ENCODE measurements around the gene SAMD1. TPM values are rescaled to one million over a fixed set of nuclear protein-coding genes. Genes with fewer than 3 reads are reported as not detected.
A peak's percentile ranks its signal among the peaks of the same experiment; 100 is the strongest.
"Not testable (repeated sequence)": the region's sequence is repeated elsewhere in the genome, so short reads cannot be mapped to it uniquely, and the experiment has no call there.

The SAMD1 gene
- polyA plus RNA-seq, 4 donors: 19.7 to 45.4 (median 32.0) TPM

- DNase-seq: no peak
Measured at GRCh38 chr19:14051980-14052379, 38.6 kb downstream of the SAMD1 start.

DNA sequence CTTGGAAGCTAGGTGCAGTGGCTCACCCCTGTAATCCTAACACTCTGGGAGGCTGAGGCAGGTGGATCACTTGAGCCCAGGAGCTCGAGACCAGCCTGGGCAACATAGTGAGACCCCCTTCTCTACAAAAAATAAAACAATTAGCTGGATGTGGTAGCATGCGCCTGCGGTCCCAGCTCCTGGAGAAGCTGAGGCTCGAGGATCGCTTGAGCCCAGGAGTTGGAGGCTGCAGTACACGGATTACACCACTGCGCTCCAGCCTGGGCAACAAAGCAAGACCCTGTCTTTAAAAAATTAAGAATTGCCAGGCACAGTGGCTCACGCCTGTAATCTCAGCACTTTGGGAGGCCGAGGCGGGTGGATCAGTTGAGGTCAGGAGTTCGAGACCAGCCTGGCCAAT, 39.6 kb downstream of the SAMD1 start:
- not testable (repeated sequence) for FAIRE-seq; H3K4me1 ChIP-seq (ENCODE audit: control insufficient read depth in 3 of 3, insufficient read depth in 2 of 3, low read depth in 1 of 3, low read length in 2 of 3)

More at GRCh38 chr19:14051980-14052379, 38.6 kb downstream of the SAMD1 start:
- WGBS, 3 donors: 85 to 86% (median 85%) methylated on average over 6 to 9 of the region's 9 CpGs
- Histone ChIP-seq H3K9me3 (ENCODE audit: control insufficient read depth in 2 of 2, insufficient read depth in 1 of 2, low read depth in 1 of 2, low read length in 1 of 2) (peaks cover 0 to 10% of the 10 kb centered on the region in 2 donors), H3K27ac (ENCODE audit: low read depth in 1 of 3, low read length in 2 of 3) (no peak overlapping the region), H3K4me3 (ENCODE audit: low read depth in 1 of 3, low read length in 3 of 3) (no peak overlapping the region), H3K4me1 (ENCODE audit: control insufficient read depth in 3 of 3, insufficient read depth in 2 of 3, low read depth in 1 of 3, low read length in 2 of 3) (no peaks in the 10 kb centered on the region), H3K36me3 (ENCODE audit: control insufficient read depth in 3 of 3, insufficient read depth in 2 of 3, low read depth in 1 of 3, low read length in 3 of 3) (peaks cover 0 to 27% (median 2%) of the 10 kb centered on the region in 3 donors), H3K27me3 (ENCODE audit: control insufficient read depth in 3 of 3, insufficient read depth in 3 of 3, low read length in 3 of 3) (peaks cover 0 to 14% (median 0%) of the 10 kb centered on the region in 3 donors)
- FAIRE-seq: no peak

DNA sequence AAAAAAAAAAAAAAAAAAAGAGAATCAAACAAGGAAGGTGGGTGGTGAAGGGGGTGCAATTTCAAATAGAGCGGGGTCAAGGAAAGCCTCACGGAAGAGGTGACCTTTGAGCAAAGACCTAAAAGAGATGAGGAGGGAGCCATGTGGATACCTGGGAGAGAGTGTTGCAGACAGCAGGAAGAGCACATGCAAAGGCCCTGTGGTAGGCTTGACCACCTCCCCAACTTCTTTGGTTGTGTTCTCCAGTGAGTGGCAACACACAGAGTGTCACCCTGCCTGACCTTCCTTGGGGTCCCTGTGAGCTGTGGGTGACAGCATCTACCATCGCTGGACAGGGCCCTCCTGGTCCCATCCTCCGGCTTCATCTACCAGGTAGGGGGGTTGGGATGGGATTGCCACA, 40.0 kb downstream of the SAMD1 start:
- WGBS, 3 donors: 98% methylated on average over 4 of the region's 4 CpGs
- FAIRE-seq (no peak), DNase-seq (no peak)
- Histone ChIP-seq H3K36me3 (ENCODE audit: control insufficient read depth in 3 of 3, insufficient read depth in 2 of 3, low read depth in 1 of 3, low read length in 3 of 3) (peaks cover 0 to 32% (median 2%) of the 10 kb centered on the region in 3 donors), H3K27ac (ENCODE audit: low read depth in 1 of 3, low read length in 2 of 3) (no peak overlapping the region), H3K27me3 (ENCODE audit: control insufficient read depth in 3 of 3, insufficient read depth in 3 of 3, low read length in 3 of 3) (peaks cover 0 to 8% (median 0%) of the 10 kb centered on the region in 3 donors), H3K4me3 (ENCODE audit: low read depth in 1 of 3, low read length in 3 of 3) (no peak overlapping the region), H3K4me1 (ENCODE audit: control insufficient read depth in 3 of 3, insufficient read depth in 2 of 3, low read depth in 1 of 3, low read length in 2 of 3) (no peaks in the 10 kb centered on the region), H3K9me3 (ENCODE audit: control insufficient read depth in 2 of 2, insufficient read depth in 1 of 2, low read depth in 1 of 2, low read length in 1 of 2) (peaks cover 0 to 10% of the 10 kb centered on the region in 2 donors)

More for the DNA sequence above, 39.6 kb downstream of the SAMD1 start:
- H3K9me3 ChIP-seq (ENCODE audit: control insufficient read depth in 2 of 2, insufficient read depth in 1 of 2, low read depth in 1 of 2, low read length in 1 of 2): peaks cover 0 to 10% of the 10 kb centered on the region in 2 donors
- not testable (repeated sequence) for DNase-seq; H3K27me3 ChIP-seq (ENCODE audit: control insufficient read depth in 3 of 3, insufficient read depth in 3 of 3, low read length in 3 of 3); H3K4me3 ChIP-seq (ENCODE audit: low read depth in 1 of 3, low read length in 3 of 3); H3K27ac ChIP-seq (ENCODE audit: low read depth in 1 of 3, low read length in 2 of 3)
- 93 to 95% (median 94%) methylated on average over 11 of the region's 11 CpGs for WGBS, 3 donors
- peaks cover 0 to 32% (median 2%) of the 10 kb centered on the region in 3 donors for H3K36me3 ChIP-seq (ENCODE audit: control insufficient read depth in 3 of 3, insufficient read depth in 2 of 3, low read depth in 1 of 3, low read length in 3 of 3)

DNA sequence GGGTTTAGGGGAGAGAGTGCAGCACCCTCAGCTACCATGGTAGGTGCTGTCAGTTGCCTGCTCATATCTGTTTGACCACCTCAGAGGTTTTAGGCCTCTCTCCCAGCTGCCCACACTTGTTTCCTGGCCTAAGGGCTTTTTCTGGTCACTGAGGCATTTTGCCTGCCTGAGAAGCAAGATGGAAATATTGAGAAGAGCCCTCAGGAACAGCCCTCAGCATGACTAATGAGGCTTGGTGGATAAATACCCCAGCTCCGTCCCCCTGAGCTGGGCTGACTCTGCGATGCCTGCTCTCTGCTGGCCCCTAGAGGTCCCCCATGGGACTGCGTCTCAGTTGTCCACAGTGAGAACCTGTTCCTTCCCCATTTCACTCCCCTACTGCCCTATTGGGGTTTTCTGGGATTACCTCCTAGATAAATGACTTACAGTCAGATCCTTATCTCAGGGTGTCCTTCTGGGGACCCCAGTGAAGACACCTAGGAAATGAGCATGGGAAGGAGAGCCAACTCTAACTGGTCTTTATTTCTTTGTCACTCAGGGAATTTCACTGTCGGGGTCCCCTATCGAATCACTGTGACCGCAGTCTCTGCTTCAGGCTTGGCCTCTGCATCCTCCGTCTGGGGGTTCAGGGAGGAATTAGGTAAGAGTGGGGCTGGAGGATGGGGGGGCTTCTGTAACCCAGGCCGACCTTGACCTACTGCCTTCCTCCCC, 42.0 kb downstream of the SAMD1 start:
- Histone ChIP-seq H3K27ac (ENCODE audit: low read depth in 1 of 3, low read length in 2 of 3) (no peak overlapping the region), H3K36me3 (ENCODE audit: control insufficient read depth in 3 of 3, insufficient read depth in 2 of 3, low read depth in 1 of 3, low read length in 3 of 3) (peaks cover 0 to 35% (median 2%) of the 10 kb centered on the region in 3 donors), H3K4me1 (ENCODE audit: control insufficient read depth in 3 of 3, insufficient read depth in 2 of 3, low read depth in 1 of 3, low read length in 2 of 3) (no peaks in the 10 kb centered on the region), H3K4me3 (ENCODE audit: low read depth in 1 of 3, low read length in 3 of 3) (no peak overlapping the region), H3K9me3 (ENCODE audit: control insufficient read depth in 2 of 2, insufficient read depth in 1 of 2, low read depth in 1 of 2, low read length in 1 of 2) (peaks cover 0 to 10% of the 10 kb centered on the region in 2 donors), H3K27me3 (ENCODE audit: control insufficient read depth in 3 of 3, insufficient read depth in 3 of 3, low read length in 3 of 3) (no peaks in the 10 kb centered on the region)
- FAIRE-seq: no peak
- peak; percentile 43 to 58 for DNase-seq
- WGBS, 3 donors: 75 to 79% (median 76%) methylated on average over 8 of the region's 8 CpGs

GRCh38 chr19:14047866-14048265, 42.7 kb downstream of the SAMD1 start:
- 96 to 99% (median 97%) methylated on average over 10 of the region's 10 CpGs for WGBS, 3 donors
- not testable (repeated sequence) for H3K27ac ChIP-seq (ENCODE audit: low read depth in 1 of 3, low read length in 2 of 3); H3K4me1 ChIP-seq (ENCODE audit: control insufficient read depth in 3 of 3, insufficient read depth in 2 of 3, low read depth in 1 of 3, low read length in 2 of 3); FAIRE-seq; H3K9me3 ChIP-seq (ENCODE audit: control insufficient read depth in 2 of 2, insufficient read depth in 1 of 2, low read depth in 1 of 2, low read length in 1 of 2); H3K4me3 ChIP-seq (ENCODE audit: low read depth in 1 of 3, low read length in 3 of 3); DNase-seq; H3K27me3 ChIP-seq (ENCODE audit: control insufficient read depth in 3 of 3, insufficient read depth in 3 of 3, low read length in 3 of 3)
- peaks cover 0 to 34% (median 2%) of the 10 kb centered on the region in 3 donors for H3K36me3 ChIP-seq (ENCODE audit: control insufficient read depth in 3 of 3, insufficient read depth in 2 of 3, low read depth in 1 of 3, low read length in 3 of 3)

DNA sequence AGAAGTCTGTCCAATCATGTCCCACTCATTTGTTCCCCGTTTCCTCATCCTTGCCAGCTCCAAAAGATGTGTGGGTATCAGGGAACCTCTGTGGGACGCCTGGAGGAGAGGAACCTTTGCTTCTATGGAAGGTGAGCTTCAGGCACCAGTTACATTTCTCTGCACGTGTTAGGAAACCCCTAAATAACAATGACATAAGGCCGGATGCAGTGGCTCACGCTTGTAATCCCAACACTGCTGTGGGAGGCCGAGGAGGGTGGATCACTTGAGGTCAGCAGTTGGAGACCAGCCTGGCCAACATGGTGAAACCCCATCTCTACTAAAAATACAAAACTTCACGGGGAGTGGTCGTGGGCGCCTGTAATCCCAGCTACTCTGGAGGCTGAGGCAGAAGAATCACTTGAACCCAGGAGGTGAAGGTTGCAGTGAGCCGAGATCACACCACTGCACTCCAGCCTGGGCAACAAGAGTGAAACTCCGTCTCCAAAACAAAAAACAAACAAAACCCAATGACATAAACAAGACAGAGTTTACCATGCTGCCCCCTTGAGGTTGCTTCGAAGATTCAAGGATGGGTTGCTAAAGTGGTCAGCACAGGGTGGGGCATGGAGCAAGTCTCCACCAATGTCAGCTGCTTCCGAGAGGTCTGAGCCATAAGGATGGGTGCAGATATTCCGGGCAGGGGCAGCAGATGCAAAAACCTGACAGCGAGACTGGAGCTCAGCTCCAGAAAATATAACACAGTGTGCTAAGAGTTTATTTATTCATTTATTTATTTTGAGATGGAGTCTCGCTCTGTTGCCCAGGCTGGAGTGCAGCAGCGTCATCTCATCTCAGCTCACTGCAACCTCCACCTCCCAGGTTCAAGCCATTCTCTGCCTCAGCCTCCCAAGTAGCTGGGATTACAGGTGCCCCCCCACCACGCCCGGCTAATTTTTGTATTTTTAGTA, 47.6 kb downstream of the SAMD1 start:
- H3K27ac ChIP-seq (ENCODE audit: low read depth in 1 of 3, low read length in 2 of 3): peak overlapping the region in 1 of 3 donors; percentile 71
- DNase-seq: peak; percentile 61 to 69
- not testable (repeated sequence) for FAIRE-seq; H3K9me3 ChIP-seq (ENCODE audit: control insufficient read depth in 2 of 2, insufficient read depth in 1 of 2, low read depth in 1 of 2, low read length in 1 of 2); H3K27me3 ChIP-seq (ENCODE audit: control insufficient read depth in 3 of 3, insufficient read depth in 3 of 3, low read length in 3 of 3); H3K4me3 ChIP-seq (ENCODE audit: low read depth in 1 of 3, low read length in 3 of 3); H3K4me1 ChIP-seq (ENCODE audit: control insufficient read depth in 3 of 3, insufficient read depth in 2 of 3, low read depth in 1 of 3, low read length in 2 of 3)
- 57 to 69% (median 67%) methylated on average over 19 of the region's 19 CpGs for WGBS, 3 donors
- peaks cover 0 to 21% (median 0%) of the 10 kb centered on the region in 3 donors for H3K36me3 ChIP-seq (ENCODE audit: control insufficient read depth in 3 of 3, insufficient read depth in 2 of 3, low read depth in 1 of 3, low read length in 3 of 3)

DNA sequence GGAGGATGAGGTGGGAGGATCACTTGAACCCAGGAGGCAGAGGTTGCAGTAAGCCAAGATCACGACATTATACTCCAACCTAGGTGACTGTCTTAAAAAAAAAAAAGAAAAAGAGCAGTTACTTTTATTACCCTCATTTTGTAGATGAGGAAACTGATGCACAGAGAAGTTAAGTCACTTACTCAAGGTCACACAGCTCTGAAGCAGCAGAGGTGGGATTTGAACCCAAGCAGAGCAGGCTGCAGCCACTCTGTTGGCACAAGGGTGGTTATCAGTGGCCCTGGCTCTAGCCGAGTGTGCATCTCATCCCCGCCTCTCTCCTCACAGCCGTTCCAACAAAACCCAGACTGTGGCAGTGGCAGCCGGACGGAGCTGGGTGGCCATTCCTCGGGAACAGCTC, 51.4 kb downstream of the SAMD1 start:
- Histone ChIP-seq H3K9me3 (ENCODE audit: control insufficient read depth in 2 of 2, insufficient read depth in 1 of 2, low read depth in 1 of 2, low read length in 1 of 2) (no peaks in the 10 kb centered on the region), H3K36me3 (ENCODE audit: control insufficient read depth in 3 of 3, insufficient read depth in 2 of 3, low read depth in 1 of 3, low read length in 3 of 3) (peaks cover 0 to 10% (median 0%) of the 10 kb centered on the region in 3 donors), H3K4me3 (ENCODE audit: low read depth in 1 of 3, low read length in 3 of 3) (no peak overlapping the region), H3K27me3 (ENCODE audit: control insufficient read depth in 3 of 3, insufficient read depth in 3 of 3, low read length in 3 of 3) (no peaks in the 10 kb centered on the region), H3K27ac (ENCODE audit: low read depth in 1 of 3, low read length in 2 of 3) (no peak overlapping the region), H3K4me1 (ENCODE audit: control insufficient read depth in 3 of 3, insufficient read depth in 2 of 3, low read depth in 1 of 3, low read length in 2 of 3) (no peaks in the 10 kb centered on the region)
- no peak for FAIRE-seq
- 87 to 98% (median 87%) methylated on average over 7 of the region's 7 CpGs for WGBS, 3 donors
- DNase-seq: no peak
